Vagina (tissue), 2 donors: Measurements from ENCODE around the gene PON3.

Experiments
- POLR2A ChIP-seq, 2 donors: fragments of 450-650 bp; IDR thresholded peaks; one replicate each; pipeline ENCODE4 v1.6.1; 2017; ENCODE audit warnings: antibody characterized with exemption in 2 of 2, mild to moderate bottlenecking in 2 of 2, moderate library complexity in 2 of 2
- POLR2AphosphoS5 ChIP-seq, 2 donors: sonication (generic); formaldehyde crosslinking; IDR thresholded peaks; one replicate each; pipeline ENCODE4 v1.9.0; 2017; ENCODE audit warnings: antibody characterized with exemption in 2 of 2, mild to moderate bottlenecking in 2 of 2, low read depth in 1 of 2; ENCODE audit not compliant: insufficient read depth in 1 of 2
- TF ChIP-seq, protein P1 (sequence below), 3 experiments: fragments of 450-650 bp in 2 of 3; fragments of 200-600 bp in 1 of 3; sonication (generic) in 1 of 3; IDR thresholded peaks; one replicate each; pipeline ENCODE4 v1.5.1; 2017 to 2019; ENCODE audit warnings: antibody characterized with exemption in 3 of 3, mild to moderate bottlenecking in 2 of 3, moderate library complexity in 2 of 3

- TF ChIP-seq POLR2AphosphoS5 (IDR thresholded peaks at IDR 0.05; ENCODE audit: insufficient read depth in 1 of 2, low read depth in 1 of 2) (no peak), POLR2A (IDR thresholded peaks at IDR 0.05) (no peak)
- TF ChIP-seq, protein P1, sequence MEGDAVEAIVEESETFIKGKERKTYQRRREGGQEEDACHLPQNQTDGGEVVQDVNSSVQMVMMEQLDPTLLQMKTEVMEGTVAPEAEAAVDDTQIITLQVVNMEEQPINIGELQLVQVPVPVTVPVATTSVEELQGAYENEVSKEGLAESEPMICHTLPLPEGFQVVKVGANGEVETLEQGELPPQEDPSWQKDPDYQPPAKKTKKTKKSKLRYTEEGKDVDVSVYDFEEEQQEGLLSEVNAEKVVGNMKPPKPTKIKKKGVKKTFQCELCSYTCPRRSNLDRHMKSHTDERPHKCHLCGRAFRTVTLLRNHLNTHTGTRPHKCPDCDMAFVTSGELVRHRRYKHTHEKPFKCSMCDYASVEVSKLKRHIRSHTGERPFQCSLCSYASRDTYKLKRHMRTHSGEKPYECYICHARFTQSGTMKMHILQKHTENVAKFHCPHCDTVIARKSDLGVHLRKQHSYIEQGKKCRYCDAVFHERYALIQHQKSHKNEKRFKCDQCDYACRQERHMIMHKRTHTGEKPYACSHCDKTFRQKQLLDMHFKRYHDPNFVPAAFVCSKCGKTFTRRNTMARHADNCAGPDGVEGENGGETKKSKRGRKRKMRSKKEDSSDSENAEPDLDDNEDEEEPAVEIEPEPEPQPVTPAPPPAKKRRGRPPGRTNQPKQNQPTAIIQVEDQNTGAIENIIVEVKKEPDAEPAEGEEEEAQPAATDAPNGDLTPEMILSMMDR (IDR thresholded peaks at IDR 0.05), result no peak
Measured at GRCh38 chr7:95436407-95436806, 40.2 kb upstream of the PON3 start.
